IMR-90 (cell line): Measurements from ENCODE around the gene CELF5.

ENCODE experiments used
- BHLHE40 ChIP-seq: fragments of 150-350 bp; IDR thresholded peaks from 2 replicates; pipeline ENCODE4 v1.6.1; 2016; ENCODE audit warnings: mild to moderate bottlenecking, low read depth, low read length
- CEBPB ChIP-seq: IDR thresholded peaks from 2 replicates; pipeline ENCODE4 v1.6.1; 2012; ENCODE audit warnings: low read depth, low read length, improper control_type of control experiment
- CTCF ChIP-seq: conservative IDR thresholded peaks from 2 replicates; pipeline ENCODE4 v1.5.1; 2012; ENCODE audit warnings: mild to moderate bottlenecking, low read depth, low read length, improper control_type of control experiment
- FOS ChIP-seq: fragments of 150-350 bp; IDR thresholded peaks from 2 replicates; pipeline ENCODE4 v1.6.1; 2016; ENCODE audit warnings: low read depth, low read length
- MAFK ChIP-seq: IDR thresholded peaks from 2 replicates; pipeline ENCODE4 v1.6.1; 2012; ENCODE audit warnings: low read depth, low read length, improper control_type of control experiment
- MXI1 ChIP-seq: IDR thresholded peaks from 2 replicates; pipeline ENCODE4 v1.6.1; 2012; ENCODE audit warnings: low read depth, mild to moderate bottlenecking, low read length, moderate library complexity, borderline replicate concordance
- NFE2L2 ChIP-seq: fragments of 150-350 bp; IDR thresholded peaks from 2 replicates; pipeline ENCODE4 v1.6.1; 2016; ENCODE audit warnings: low read depth, mild to moderate bottlenecking, low read length
- POLR2A ChIP-seq: IDR thresholded peaks from 2 replicates; pipeline ENCODE4 v1.6.1; 2012; ENCODE audit warnings: mild to moderate bottlenecking, low read depth, low read length
- RAD21 ChIP-seq: IDR thresholded peaks from 2 replicates; pipeline ENCODE4 v1.6.1; 2012; ENCODE audit warnings: low read length, improper control_type of control experiment
- RFX5 ChIP-seq: IDR thresholded peaks from 2 replicates; pipeline ENCODE4 v1.8.0; 2012; ENCODE audit warnings: low read depth, mild to moderate bottlenecking, low read length, moderate library complexity
- SMC3 ChIP-seq: fragments of 150-350 bp; IDR thresholded peaks from 2 replicates; pipeline ENCODE4 v1.6.1; 2016; ENCODE audit warnings: low read depth, mild to moderate bottlenecking, antibody characterized with exemption, low read length, moderate library complexity
- USF2 ChIP-seq: fragments of 150-350 bp; IDR thresholded peaks from 2 replicates; pipeline ENCODE4 v1.6.1; 2017; ENCODE audit warnings: mild to moderate bottlenecking, antibody characterized with exemption, low read length, low read depth
- TF ChIP-seq, protein P1 (sequence below): fragments of 150-350 bp; IDR thresholded peaks from 2 replicates; pipeline ENCODE4 v1.6.1; 2016; ENCODE audit warnings: low read depth, mild to moderate bottlenecking, low read length, moderate library complexity, borderline replicate concordance

DNA sequence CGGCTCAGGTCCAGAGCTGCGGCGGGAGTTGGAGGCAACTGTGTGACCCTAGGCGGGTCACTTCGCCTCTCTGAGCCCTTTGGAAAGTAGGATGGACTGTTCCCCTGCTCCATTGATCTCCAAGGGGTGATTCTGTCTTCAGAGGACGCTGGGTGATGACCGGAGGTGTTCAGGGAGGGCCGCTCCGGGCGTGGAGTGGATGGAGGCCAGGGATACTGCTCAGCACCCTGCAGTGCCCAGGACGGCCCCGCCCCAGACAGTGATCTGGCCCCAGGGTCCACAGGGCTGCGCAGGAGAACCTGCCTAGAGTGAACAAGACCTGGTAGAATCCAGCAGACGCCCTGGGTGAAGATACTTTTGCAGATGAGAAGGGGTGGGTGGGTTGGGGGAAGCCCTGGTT is 31.8 kb upstream of the CELF5 start:
- no peak for TF ChIP-seq CTCF
- no peak for TF ChIP-seq RAD21
- no peak for TF ChIP-seq POLR2A
- no peak for TF ChIP-seq RFX5
- TF ChIP-seq USF2: no peak
- no peak for TF ChIP-seq BHLHE40
- TF ChIP-seq CEBPB: no peak
- TF ChIP-seq FOS: no peak
- TF ChIP-seq SMC3: no peak
- no peak for TF ChIP-seq NFE2L2
- TF ChIP-seq, protein P1, sequence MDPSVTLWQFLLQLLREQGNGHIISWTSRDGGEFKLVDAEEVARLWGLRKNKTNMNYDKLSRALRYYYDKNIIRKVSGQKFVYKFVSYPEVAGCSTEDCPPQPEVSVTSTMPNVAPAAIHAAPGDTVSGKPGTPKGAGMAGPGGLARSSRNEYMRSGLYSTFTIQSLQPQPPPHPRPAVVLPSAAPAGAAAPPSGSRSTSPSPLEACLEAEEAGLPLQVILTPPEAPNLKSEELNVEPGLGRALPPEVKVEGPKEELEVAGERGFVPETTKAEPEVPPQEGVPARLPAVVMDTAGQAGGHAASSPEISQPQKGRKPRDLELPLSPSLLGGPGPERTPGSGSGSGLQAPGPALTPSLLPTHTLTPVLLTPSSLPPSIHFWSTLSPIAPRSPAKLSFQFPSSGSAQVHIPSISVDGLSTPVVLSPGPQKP: no peak
- TF ChIP-seq MAFK: no peak
- no peak for TF ChIP-seq MXI1
